GM18519 (cell line): Measurements from ENCODE around the gene SLC35E1.

Source experiments
- ATAC-seq: cut with Tn5 transposase; IDR thresholded peaks from one replicate; pipeline ENCODE4 v1.9.1; 2021; ENCODE audit warnings: mild to moderate bottlenecking, moderate library complexity; ENCODE audit not compliant: unreplicated experiment, low FRiP score

SLC35E1 gene

DNA sequence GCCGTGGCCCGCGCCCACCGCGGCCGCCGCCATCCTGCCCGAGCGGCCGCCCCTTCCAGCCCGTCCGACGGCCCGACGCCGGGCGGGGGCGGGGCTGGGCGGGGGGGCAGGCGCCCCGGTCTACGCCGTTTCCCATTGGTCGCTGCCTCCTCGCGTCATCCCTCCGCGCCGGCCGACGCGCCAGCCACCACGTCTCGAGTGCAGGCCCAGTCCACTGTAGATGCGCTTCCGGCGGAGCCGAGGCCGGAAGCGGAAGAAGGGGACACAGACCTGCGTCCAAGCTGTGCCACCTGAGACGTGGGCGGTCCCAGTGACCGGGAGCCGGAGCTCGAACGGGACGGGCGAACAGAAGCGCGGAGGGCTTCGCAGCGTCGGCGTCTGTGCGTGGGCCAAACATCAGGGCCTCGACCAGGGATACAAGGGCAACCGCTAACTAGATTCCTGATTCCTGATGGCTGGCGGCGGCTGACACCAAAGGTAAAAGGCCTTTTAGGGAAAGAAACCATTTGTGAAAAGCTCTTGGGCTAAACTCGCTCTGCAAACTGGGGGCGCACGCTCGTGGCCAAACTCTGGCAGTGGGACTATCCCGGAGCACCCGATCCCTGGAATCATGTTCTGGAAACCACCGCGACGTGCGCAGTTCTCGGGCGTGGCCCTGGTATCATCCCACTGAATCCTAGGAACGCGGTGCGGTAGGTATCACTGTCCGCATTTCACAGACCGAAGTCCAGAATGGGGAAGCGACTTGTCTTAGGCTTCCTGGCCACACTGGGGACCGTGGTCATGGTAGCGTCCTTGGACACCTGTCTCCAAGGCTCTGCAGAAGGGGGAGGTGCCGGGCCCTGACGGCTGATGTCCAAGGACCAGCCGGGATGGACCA, at the start of gene SLC35E1:
TSS of gene SLC35E1 (minus strand) at position 84 of the 880 bp plus-strand sequence. CDS start at position 33, 51 bp downstream.
- peak; percentile 73 for ATAC-seq

DNA sequence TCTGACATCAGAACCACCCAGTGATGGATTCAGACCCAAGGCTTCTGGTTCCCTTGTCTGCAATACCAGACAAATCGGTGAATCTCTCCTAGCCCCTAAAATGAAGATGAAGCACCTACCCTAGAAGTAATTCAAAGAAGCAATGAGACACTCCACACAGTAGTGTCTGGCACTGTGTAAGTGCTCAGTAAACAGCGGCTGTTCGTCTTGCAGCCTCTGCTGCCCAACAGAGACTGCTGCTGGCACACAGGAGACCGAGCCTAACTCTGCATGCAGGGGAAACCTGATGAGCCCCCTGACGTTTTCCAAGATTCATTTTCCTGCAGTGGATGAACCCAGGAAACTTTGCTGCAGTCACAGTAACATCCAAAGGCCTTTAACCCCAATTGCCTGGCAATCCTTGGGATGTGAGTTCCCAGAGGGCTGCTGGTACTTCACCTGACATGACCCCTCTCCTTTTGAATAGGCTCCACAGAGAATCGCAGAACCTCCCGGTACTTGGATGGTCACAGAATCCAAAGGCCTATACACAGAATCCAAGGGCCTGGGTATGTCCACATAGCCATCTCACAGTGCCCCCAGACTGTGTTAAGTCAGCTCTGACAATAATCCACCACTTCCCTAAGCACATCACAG, 49.1 kb upstream of the SLC35E1 start:
- ATAC-seq, result no peak

DNA sequence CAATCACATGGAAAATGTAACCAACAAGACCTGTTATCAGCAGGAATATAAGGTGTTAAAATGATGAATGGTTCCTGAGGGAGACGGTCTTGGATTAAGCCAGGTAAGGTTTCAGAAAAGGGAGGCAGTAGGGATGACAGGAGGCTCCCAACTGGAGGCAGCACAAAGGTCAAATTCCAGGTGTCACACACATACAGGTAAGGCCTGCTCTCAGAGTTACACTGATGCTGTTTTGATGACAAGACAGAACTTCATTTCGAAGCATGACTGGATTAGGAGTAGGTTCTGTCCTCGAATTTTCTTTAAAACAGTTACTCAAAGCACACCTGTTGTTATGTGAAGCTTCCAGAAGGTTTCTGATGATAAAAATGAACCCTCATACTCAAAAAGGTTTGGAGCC, 48.4 kb upstream of the SLC35E1 start:
- no peak for ATAC-seq

DNA sequence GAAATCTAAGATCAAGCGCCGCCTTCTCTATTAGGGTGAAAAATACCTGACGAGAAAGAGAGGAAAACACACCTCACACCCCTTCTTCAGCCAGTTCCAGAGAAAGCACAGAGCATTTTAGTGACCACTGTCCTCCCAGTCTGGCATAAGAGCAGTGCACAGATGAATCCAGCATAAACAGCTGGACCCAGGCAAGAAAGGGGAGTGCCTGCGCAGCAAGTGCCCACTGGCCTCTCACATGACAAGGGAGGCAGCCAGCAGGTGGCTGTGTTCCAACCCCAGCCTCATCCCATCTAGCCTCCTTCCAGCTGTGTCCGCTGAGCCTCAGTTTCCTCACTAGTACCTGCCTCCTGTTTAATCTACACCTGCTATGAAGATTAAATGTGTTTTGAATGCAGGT, 47.8 kb upstream of the SLC35E1 start:
- ATAC-seq, result no peak

DNA sequence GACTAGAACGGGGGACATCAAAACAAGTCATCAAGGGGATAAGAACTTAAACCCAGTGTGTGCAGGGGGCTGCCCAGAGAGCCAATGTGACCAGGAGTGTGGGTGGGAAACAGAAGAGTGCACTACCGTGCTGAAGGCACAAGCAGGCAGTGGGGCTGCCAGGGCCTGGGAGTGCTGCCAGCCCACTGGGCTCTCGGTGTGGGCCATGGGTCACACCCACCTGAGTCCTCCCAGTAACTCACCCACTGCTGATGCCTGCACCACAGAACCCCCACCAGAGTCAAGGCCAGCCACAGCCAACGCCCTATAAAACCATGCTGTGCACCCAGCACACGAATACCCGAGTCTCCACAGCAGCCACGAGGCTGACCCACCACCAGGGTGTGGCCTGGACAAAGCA, 47.2 kb upstream of the SLC35E1 start:
- ATAC-seq, result no peak

DNA sequence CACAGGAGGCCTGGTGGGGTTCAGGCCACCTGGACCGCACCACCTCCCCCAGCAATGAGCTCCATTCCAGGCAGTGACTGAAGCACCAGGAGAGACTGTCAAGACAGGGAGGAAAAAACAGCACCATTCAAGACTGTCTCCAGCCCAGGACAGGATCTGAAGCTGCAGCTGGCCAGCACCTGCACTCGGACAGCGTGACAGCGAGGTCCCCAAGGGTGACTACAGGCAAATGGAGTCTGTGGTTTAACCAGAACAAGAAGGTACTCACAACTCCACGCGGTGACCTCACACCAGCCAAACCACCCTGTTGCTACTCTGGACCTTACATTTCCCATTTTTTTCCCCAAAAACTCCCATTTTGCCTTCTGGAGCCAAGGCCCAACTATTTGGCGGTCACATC, 46.0 kb upstream of the SLC35E1 start:
- ATAC-seq, result no peak

DNA sequence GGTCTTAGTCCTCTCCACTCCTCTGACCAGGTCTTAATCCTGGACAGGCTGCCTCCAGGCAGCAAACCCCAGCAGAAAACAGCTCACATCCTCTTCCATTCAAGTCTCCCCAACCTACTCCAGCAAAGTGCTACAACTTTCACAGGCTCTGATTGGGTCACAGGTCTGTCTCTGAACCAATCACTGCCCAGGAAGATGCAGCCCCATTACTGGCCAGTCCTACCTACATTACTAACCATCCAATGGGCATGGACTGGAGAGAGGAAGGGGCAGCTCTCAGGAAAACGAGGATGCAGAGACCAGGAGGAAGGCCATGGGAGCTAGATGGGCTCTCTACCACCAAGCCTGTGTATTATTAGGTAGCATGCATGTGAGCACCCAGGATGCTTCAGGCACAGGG, 43.6 kb upstream of the SLC35E1 start:
- no peak for ATAC-seq

GRCh38 chr19:16614941-16615340, 42.7 kb upstream of the SLC35E1 start:
- no peak for ATAC-seq

GRCh38 chr19:16613841-16614240, 41.6 kb upstream of the SLC35E1 start:
- no peak for ATAC-seq

GRCh38 chr19:16612636-16613035, 40.4 kb upstream of the SLC35E1 start:
- no peak for ATAC-seq

GRCh38 chr19:16611121-16611520, 38.9 kb upstream of the SLC35E1 start:
- no peak for ATAC-seq

- ATAC-seq, result no peak
These were observed 37.4 kb upstream of the SLC35E1 start for GRCh38 chr19:16609511-16610200.

GRCh38 chr19:16608290-16608739, 36.1 kb upstream of the SLC35E1 start:
- ATAC-seq, result no peak

DNA sequence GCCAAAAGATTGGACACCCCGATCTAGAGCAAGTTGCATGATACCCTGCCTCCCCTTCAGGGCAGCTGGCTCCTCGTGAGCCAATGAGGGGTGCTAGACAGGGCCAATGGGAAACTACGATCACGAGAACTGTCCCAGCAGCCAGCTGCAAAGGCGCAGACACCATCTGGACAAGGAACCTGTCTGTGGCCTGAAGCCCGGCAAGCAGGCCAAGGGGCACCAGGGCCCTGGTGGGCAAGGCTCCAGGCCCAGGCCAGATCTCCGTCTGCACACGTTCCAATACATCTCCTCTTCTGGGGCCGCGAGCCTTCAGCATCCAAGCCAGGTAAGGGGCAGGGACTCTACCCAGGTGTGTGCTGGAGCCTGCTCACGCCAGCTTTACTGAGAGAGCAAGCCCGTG, 35.6 kb upstream of the SLC35E1 start:
- ATAC-seq, result no peak

DNA sequence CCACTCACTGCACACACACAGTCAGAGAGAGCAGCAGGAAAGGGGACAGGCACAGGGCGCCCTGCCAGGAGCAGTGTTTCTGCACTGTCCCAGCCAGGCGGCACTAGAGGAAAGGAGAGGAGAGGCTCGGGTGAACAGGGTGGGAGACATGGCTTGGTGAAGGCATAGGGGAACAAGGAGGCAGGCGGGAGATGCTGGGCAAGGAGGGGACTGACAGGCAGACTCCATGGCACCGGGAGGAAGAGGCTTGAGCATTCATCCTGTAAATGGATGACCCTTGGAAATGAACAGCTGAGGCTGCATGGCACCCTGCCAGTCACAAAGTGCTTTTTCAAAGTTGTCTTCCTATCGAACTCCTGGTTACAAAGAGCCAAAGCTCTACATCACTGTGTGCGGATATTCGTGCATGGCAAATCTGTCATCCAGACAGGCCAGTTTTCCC, 33.4 kb upstream of the SLC35E1 start:
- no peak for ATAC-seq

- no peak for ATAC-seq
These were observed 32.9 kb upstream of the SLC35E1 start for GRCh38 chr19:16605115-16605514.

DNA sequence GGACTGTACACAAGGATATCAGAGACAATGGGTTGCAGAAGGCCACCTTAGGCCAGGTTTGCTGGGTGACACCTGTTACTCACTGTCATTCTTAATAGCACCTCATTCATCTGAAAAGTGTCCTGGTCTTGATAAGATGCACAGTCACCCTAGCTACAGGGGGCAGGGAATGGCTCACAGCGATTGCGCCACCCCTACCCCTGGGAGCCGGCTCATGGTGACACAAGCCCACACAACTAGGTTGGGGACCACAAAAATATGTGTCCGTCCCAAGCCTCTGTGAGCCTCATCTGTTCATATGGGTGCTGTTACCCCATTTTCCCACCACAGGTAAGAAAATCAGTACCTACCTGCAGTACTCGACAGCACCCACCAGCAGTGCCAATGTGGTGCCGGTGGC, 32.4 kb upstream of the SLC35E1 start:
- ATAC-seq, result no peak

- ATAC-seq, result no peak
These were observed 30.9 kb upstream of the SLC35E1 start for GRCh38 chr19:16603090-16603489.

- no peak for ATAC-seq
These were observed 29.3 kb upstream of the SLC35E1 start for GRCh38 chr19:16601378-16602052.

- no peak for ATAC-seq
These were observed 28.6 kb upstream of the SLC35E1 start for GRCh38 chr19:16600824-16601223.
